CMK (cell line): Measurements from ENCODE around the gene ADAMTS18.

Experiments used
- DNase-seq: peaks from one replicate; pipeline ENCODE4 v3.0.0-alpha.2; 2010; ENCODE audit warnings: low read depth

ADAMTS18 gene

DNA sequence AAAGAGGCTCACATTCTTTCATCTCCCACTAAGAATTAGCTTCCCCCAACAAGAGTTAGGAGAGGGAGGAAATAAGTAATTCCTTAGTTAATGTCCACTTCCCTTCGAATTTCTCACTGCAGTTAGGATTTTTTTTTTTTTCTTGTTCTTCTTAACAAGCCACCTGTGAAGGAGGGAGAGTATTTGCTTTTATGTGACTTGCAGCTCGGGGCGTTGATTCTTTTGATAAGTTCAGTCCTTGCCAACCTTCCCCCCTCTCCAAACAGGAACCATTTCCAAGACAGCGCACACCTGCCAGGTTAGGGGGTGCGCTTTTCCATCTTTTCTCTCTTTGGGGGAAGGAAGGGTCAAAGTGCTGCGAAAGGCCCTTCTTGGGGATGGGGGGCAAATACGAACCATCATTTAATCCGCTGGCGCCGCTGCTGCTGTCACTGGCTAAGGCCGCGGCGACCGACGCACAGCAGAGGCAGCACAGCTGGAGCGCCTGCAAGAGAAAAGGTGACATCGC lies 758 bp downstream of the ADAMTS18 start:
- no peak for DNase-seq

- DNase-seq: no peak
Observed at GRCh38 chr16:77433146-77433545, 1.7 kb downstream of the ADAMTS18 start.

DNA sequence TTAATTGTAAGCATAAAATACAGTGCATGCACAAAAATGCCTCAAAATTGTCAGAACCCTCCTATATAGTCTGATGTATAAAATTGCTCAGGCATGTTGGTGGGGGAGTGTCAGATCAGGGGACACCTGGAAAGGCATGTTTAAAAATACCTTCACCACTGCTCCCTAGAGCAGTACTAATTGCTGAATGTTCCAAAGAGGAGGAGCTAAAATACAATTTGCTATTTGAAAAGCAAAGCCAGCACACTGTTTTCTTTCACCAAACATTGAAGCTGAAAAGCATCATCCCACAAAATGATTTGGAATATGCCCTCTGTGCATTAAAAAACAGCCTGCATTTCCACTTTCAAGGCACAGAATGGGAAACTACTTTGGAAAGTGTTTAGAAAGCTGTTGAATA lies 2.6 kb downstream of the ADAMTS18 start:
- no peak for DNase-seq

GRCh38 chr16:77430787-77431585 lies 3.8 kb downstream of the ADAMTS18 start:
- DNase-seq: no peak

DNA sequence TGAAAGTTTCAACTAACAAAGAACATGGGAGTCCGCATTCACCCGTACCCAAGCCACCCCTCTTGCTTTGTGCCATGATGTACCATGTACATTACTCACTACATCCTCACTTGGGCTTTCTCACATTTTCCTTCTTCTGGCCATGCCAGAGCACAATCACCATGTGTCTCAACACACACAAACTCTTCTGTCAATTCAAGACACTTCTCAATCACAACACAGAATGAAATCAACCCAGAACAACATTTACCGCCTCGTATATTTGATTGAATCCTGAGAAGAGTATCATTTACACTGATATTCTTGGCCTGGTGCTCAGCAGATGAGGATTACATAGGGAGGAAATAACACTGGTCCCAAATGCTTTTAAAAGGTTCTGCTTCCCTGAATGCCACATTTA lies 4.5 kb downstream of the ADAMTS18 start:
- no peak for DNase-seq

GRCh38 chr16:77424871-77425604 lies 9.8 kb downstream of the ADAMTS18 start:
- DNase-seq: no peak

GRCh38 chr16:77422196-77422784 lies 12.5 kb downstream of the ADAMTS18 start:
- DNase-seq: no peak

DNA sequence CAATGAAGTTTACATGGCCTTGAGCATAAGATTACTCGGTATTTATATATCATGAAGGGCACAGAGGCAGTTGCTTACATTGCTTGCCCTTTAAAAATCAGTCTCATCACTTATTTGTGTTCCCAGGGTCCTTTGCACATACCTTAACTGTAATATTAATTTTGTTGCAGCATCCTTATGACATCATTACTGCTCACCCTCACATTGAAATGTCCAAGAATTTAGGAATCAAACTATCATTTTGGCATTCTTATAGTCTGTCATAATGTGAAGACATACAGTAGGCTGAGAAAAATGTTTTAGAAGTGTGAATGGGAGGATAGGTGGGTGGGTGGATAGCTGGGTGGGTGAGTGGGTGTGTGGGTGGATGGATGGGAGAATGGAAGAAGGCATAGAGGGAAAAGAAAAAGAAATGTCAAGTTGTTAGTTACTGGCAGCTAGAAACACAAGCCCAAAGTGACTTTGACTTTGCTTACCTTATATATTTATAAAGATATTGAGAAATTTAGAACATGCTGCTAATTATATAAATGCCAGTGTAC lies 17.8 kb downstream of the ADAMTS18 start:
- no peak for DNase-seq

DNA sequence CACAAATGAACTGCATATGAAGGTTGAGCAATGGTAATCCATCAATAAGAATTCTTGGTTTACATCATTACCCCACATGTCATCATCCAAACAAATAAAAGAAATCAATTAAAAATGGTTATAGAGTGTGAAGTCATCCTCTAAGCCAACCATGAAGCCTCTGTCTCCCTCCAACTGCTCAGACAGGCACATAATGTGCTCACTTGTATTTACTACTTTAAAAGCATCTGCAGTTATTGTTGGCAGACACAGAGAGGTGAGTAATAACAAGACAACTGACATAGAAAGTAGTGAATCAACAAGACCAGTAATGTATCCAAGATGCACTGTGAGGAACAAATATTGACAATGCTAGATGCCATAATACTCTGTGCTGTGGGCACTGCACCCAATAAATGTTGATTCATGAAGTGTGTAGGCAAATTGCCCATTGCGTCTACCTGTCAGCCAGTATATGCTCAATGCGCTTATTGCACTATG lies 20.0 kb downstream of the ADAMTS18 start:
- DNase-seq: no peak

- DNase-seq: no peak
Observed at GRCh38 chr16:77410449-77410848, 24.4 kb downstream of the ADAMTS18 start.

- no peak for DNase-seq
Observed at GRCh38 chr16:77409311-77409710, 25.5 kb downstream of the ADAMTS18 start.

- DNase-seq: no peak
Observed at GRCh38 chr16:77408607-77409006, 26.2 kb downstream of the ADAMTS18 start.

GRCh38 chr16:77406680-77407079 lies 28.2 kb downstream of the ADAMTS18 start:
- DNase-seq: no peak

DNA sequence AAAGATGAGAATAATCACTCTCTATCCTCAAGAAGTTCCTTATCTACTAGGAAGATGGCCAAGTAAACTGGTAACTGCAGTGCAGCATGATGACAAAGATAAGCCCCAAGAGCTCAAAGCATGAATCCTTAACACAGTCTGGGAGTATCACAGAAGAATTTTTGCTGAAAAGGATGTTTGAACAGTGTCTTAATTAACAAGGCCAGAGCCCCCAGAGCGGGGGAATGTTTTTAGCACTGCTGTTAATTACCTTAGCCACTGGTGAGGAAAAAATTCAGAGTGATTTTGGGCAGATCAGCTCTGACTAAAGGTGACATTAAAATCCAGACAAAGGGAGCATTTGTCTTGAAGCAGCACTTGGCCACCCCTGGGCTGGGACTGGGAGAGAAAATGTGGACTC lies 30.1 kb downstream of the ADAMTS18 start:
- DNase-seq: no peak

GRCh38 chr16:77403732-77404131 lies 31.1 kb downstream of the ADAMTS18 start:
- DNase-seq: no peak

DNA sequence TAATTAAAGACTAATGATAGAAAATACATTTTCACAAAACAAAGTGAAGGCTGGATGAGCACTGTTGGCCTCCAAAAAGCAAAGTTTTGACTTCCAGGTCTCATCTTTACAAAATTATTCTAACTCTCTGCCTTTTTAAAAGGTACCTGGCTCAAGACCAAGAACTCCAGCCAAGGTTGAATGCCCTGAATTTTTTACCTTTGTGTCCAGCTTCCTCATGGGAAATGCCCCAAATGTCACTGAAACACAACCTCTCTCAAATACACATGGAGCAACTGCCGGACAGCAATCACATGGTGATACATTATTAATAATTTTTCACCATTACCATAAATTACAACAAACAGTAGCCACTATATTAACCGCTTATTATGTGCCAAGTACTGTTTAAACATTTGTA lies 32.2 kb downstream of the ADAMTS18 start:
- no peak for DNase-seq

DNA sequence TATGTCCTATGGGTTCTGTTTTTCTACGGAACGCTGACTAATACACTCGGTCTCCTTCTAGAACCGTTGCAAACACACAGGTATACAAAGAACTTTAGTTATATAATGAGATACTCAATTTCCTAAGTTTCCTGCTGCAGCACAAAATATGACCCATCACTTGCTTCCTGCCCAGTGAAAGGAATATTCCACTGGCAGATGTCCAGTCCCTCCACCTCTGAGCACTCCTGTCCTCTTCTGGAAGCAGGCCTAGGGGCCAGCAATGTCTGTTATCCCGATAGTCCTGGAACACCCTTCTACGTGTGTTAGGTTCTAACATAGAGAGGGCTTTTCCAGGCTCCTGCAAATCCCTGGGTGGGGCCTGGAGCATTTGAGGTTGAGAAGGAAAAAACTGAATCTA lies 32.7 kb downstream of the ADAMTS18 start:
- DNase-seq: no peak

- no peak for DNase-seq
Observed at GRCh38 chr16:77399546-77399945, 35.3 kb downstream of the ADAMTS18 start.

GRCh38 chr16:77399066-77399465 lies 35.8 kb downstream of the ADAMTS18 start:
- no peak for DNase-seq

DNA sequence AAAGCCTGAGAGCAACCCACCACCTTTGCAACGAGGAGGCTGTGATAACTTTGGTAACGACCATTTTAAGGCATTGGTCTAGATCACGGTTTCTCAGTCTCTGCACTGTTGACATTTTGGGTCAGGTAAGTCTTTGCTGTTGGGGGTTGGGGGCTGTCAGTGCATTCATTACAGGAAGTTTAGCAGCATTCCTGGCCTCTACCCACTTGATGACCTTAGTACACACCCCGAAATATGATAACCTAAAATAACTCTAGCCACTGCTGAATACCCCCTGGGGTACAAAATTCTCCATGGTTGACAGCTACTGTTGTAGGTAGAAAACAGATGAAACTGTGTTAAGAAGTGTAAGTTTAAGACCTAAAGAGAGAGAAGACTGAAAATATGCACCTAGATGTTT lies 36.3 kb downstream of the ADAMTS18 start:
- DNase-seq: no peak

DNA sequence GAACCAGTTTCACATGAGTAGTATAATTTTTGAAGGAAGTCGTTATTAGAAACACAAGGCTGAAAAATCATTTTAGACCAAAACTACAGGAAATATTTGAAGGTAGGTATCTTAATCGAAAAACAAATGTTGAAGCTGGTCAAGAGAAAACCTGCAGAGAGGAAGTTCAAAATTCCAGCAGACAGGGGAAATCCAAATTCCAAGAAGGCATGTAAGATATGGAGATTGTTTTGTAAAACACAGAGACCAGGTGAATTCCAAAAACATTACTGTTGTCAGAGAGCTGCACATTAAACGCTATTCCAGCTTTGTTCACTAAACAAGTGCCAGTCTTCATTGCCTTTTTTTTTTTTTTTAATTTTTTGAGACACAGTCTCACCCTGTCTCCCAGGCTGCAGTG lies 38.4 kb downstream of the ADAMTS18 start:
- DNase-seq: no peak

DNA sequence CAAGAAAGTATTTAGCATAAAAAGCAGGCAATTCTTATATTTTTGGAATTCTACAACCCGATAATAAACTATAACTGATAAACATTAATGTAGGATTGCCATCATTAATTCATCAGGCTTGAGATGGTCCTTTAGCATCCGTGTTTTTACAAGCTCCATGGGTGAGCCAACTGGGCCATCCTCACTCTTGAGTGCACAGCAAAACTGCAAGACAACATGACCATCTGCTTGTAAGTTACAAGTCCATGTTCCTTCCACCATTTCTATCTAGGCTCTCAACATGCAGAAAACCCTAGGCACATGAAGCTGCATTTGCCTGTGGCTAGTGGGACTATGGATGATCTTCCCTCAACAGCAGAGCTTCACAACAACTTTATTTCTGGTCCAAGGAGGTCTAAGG lies 40.1 kb downstream of the ADAMTS18 start:
- no peak for DNase-seq

- DNase-seq: no peak
Observed at GRCh38 chr16:77393955-77394354, 40.9 kb downstream of the ADAMTS18 start.
